ENCODE data around the gene ERCC1. TPM values are rescaled to one million over a fixed set of nuclear protein-coding genes. Genes with fewer than 3 reads are reported as not detected.

Gene ERCC1
- total and polyA plus RNA-seq, 2 donors, result 50.3 to 64.0 TPM

- no peak for DNase-seq (ENCODE audit: extremely low spot score)
- 55% methylated on average over 8 of the region's 8 CpGs for WGBS
- no peak overlapping the region for H3K27ac ChIP-seq (ENCODE audit: low read depth)
- no peak overlapping the region for H3K4me3 ChIP-seq (ENCODE audit: low read depth, low read length)
- H3K4me1 ChIP-seq (ENCODE audit: insufficient read depth), result no peaks in the 10 kb centered on the region
- no peaks in the 10 kb centered on the region for H3K36me3 ChIP-seq (ENCODE audit: insufficient read depth)
Measured at GRCh38 chr19:45464852-45465441, 41.2 kb upstream of the ERCC1 start.

- H3K27ac ChIP-seq (ENCODE audit: low read depth), result no peak overlapping the region
- H3K36me3 ChIP-seq (ENCODE audit: insufficient read depth), result no peaks in the 10 kb centered on the region
- no peak overlapping the region for H3K4me3 ChIP-seq (ENCODE audit: low read depth, low read length)
- DNase-seq (ENCODE audit: extremely low spot score), result no peak
- no peaks in the 10 kb centered on the region for H3K4me1 ChIP-seq (ENCODE audit: insufficient read depth)
- 85% methylated on average over 2 of the region's 2 CpGs for WGBS
Measured at GRCh38 chr19:45464274-45464673, 40.6 kb upstream of the ERCC1 start.

- H3K27ac ChIP-seq (ENCODE audit: low read depth), result no peak overlapping the region
- WGBS, result 71% methylated on average over 4 of the region's 4 CpGs
- H3K4me1 ChIP-seq (ENCODE audit: insufficient read depth), result no peaks in the 10 kb centered on the region
- H3K36me3 ChIP-seq (ENCODE audit: insufficient read depth), result no peaks in the 10 kb centered on the region
- H3K4me3 ChIP-seq (ENCODE audit: low read depth, low read length), result no peak overlapping the region
- DNase-seq (ENCODE audit: extremely low spot score), result no peak
Measured at GRCh38 chr19:45463241-45463640, 39.5 kb upstream of the ERCC1 start.

- 67% methylated on average over 4 of the region's 4 CpGs for WGBS
- H3K4me1 ChIP-seq (ENCODE audit: insufficient read depth), result no peaks in the 10 kb centered on the region
- H3K27ac ChIP-seq (ENCODE audit: low read depth), result no peak overlapping the region
- H3K4me3 ChIP-seq (ENCODE audit: low read depth, low read length), result no peak overlapping the region
- DNase-seq (ENCODE audit: extremely low spot score), result no peak
- H3K36me3 ChIP-seq (ENCODE audit: insufficient read depth), result no peaks in the 10 kb centered on the region
Measured at GRCh38 chr19:45462174-45462573, 38.5 kb upstream of the ERCC1 start.

GRCh38 chr19:45460807-45461347, 37.2 kb upstream of the ERCC1 start:
- DNase-seq (ENCODE audit: extremely low spot score), result no peak
- H3K4me1 ChIP-seq (ENCODE audit: insufficient read depth), result no peaks in the 10 kb centered on the region
- H3K27ac ChIP-seq (ENCODE audit: low read depth), result no peak overlapping the region
- WGBS, result 54% methylated on average over 8 of the region's 8 CpGs
- no peaks in the 10 kb centered on the region for H3K36me3 ChIP-seq (ENCODE audit: insufficient read depth)
- no peak overlapping the region for H3K4me3 ChIP-seq (ENCODE audit: low read depth, low read length)

- Histone ChIP-seq H3K4me3 (ENCODE audit: low read depth, low read length) (no peak overlapping the region), H3K4me1 (ENCODE audit: insufficient read depth) (no peaks in the 10 kb centered on the region), H3K36me3 (ENCODE audit: insufficient read depth) (no peaks in the 10 kb centered on the region), H3K27ac (ENCODE audit: low read depth) (no peak overlapping the region)
- DNase-seq (ENCODE audit: extremely low spot score), result no peak
Measured at GRCh38 chr19:45457776-45458175, 34.1 kb upstream of the ERCC1 start.

GRCh38 chr19:45456500-45456815, 32.7 kb upstream of the ERCC1 start:
- Histone ChIP-seq H3K4me1 (ENCODE audit: insufficient read depth) (no peaks in the 10 kb centered on the region), H3K4me3 (ENCODE audit: low read depth, low read length) (no peak overlapping the region), H3K27ac (ENCODE audit: low read depth) (peak overlapping the region; percentile 32), H3K36me3 (ENCODE audit: insufficient read depth) (no peaks in the 10 kb centered on the region)
- 61% methylated on average over 2 of the region's 2 CpGs for WGBS
- DNase-seq (ENCODE audit: extremely low spot score), result no peak

- peak; percentile 80 for DNase-seq (ENCODE audit: extremely low spot score)
- Histone ChIP-seq H3K4me1 (ENCODE audit: insufficient read depth) (no peaks in the 10 kb centered on the region), H3K27ac (ENCODE audit: low read depth) (peak overlapping the region; percentile 94), H3K36me3 (ENCODE audit: insufficient read depth) (no peaks in the 10 kb centered on the region), H3K4me3 (ENCODE audit: low read depth, low read length) (no peak overlapping the region)
- WGBS, result 9% methylated on average over 27 of the region's 27 CpGs
Measured at GRCh38 chr19:45455707-45456499, 32.2 kb upstream of the ERCC1 start.

GRCh38 chr19:45451850-45452387, 28.2 kb upstream of the ERCC1 start:
- Histone ChIP-seq H3K27ac (ENCODE audit: low read depth) (no peak overlapping the region), H3K36me3 (ENCODE audit: insufficient read depth) (no peaks in the 10 kb centered on the region), H3K4me1 (ENCODE audit: insufficient read depth) (no peaks in the 10 kb centered on the region), H3K4me3 (ENCODE audit: low read depth, low read length) (no peak overlapping the region)
- WGBS, result 82% methylated on average over 12 of the region's 12 CpGs
- DNase-seq (ENCODE audit: extremely low spot score), result no peak

- 4% methylated on average over 28 of the region's 28 CpGs for WGBS
- Histone ChIP-seq H3K36me3 (ENCODE audit: insufficient read depth) (no peaks in the 10 kb centered on the region), H3K4me3 (ENCODE audit: low read depth, low read length) (peak overlapping the region; percentile 42), H3K27ac (ENCODE audit: low read depth) (peak overlapping the region; percentile 74), H3K4me1 (ENCODE audit: insufficient read depth) (no peaks in the 10 kb centered on the region)
- peak; percentile 47 for DNase-seq (ENCODE audit: extremely low spot score)
Measured at GRCh38 chr19:45451131-45451849, 27.6 kb upstream of the ERCC1 start.

- Histone ChIP-seq H3K36me3 (ENCODE audit: insufficient read depth) (no peaks in the 10 kb centered on the region), H3K4me3 (ENCODE audit: low read depth, low read length) (peak overlapping the region; percentile 34), H3K4me1 (ENCODE audit: insufficient read depth) (no peaks in the 10 kb centered on the region), H3K27ac (ENCODE audit: low read depth) (no peak overlapping the region)
- WGBS, result 36% methylated on average over 5 of the region's 5 CpGs
- DNase-seq (ENCODE audit: extremely low spot score), result no peak
Measured at GRCh38 chr19:45450012-45450333, 26.3 kb upstream of the ERCC1 start.

GRCh38 chr19:45448887-45449299, 25.2 kb upstream of the ERCC1 start:
- H3K27ac ChIP-seq (ENCODE audit: low read depth), result no peak overlapping the region
- H3K4me3 ChIP-seq (ENCODE audit: low read depth, low read length), result no peak overlapping the region
- H3K4me1 ChIP-seq (ENCODE audit: insufficient read depth), result no peaks in the 10 kb centered on the region
- DNase-seq (ENCODE audit: extremely low spot score), result peak; percentile 43
- WGBS, result 56% methylated on average over 7 of the region's 7 CpGs
- no peaks in the 10 kb centered on the region for H3K36me3 ChIP-seq (ENCODE audit: insufficient read depth)

- WGBS, result 88% methylated on average over 3 of the region's 3 CpGs
- H3K4me3 ChIP-seq (ENCODE audit: low read depth, low read length), result no peak overlapping the region
- H3K4me1 ChIP-seq (ENCODE audit: insufficient read depth), result no peaks in the 10 kb centered on the region
- no peaks in the 10 kb centered on the region for H3K36me3 ChIP-seq (ENCODE audit: insufficient read depth)
- H3K27ac ChIP-seq (ENCODE audit: low read depth), result peak overlapping the region; percentile 44
- DNase-seq (ENCODE audit: extremely low spot score), result no peak
Measured at GRCh38 chr19:45448425-45448756, 24.7 kb upstream of the ERCC1 start.

- Histone ChIP-seq H3K4me3 (ENCODE audit: low read depth, low read length) (no peak overlapping the region), H3K27ac (ENCODE audit: low read depth) (peak overlapping the region; percentile 16), H3K4me1 (ENCODE audit: insufficient read depth) (no peaks in the 10 kb centered on the region), H3K36me3 (ENCODE audit: insufficient read depth) (no peaks in the 10 kb centered on the region)
- DNase-seq (ENCODE audit: extremely low spot score), result peak; percentile 70
- 62% methylated on average over 7 of the region's 7 CpGs for WGBS
Measured at GRCh38 chr19:45446944-45447343, 23.2 kb upstream of the ERCC1 start.
